Astrocyte (in vitro differentiated cells and primary cell): ENCODE data around the gene CEND1.

Experiments
- EZH2 ChIP-seq: IDR thresholded peaks from 2 replicates; pipeline ENCODE4 v1.6.1; 2012; ENCODE audit warnings: mild to moderate bottlenecking, low read length, inconsistent platforms; ENCODE audit not compliant: insufficient read depth
- TF ChIP-seq, protein P1 (sequence below): IDR thresholded peaks from 2 replicates; pipeline ENCODE4 v1.5.1; 2011; ENCODE audit warnings: low read depth, mild to moderate bottlenecking, inconsistent platforms, low read length, moderate library complexity; ENCODE audit not compliant: insufficient read depth

DNA sequence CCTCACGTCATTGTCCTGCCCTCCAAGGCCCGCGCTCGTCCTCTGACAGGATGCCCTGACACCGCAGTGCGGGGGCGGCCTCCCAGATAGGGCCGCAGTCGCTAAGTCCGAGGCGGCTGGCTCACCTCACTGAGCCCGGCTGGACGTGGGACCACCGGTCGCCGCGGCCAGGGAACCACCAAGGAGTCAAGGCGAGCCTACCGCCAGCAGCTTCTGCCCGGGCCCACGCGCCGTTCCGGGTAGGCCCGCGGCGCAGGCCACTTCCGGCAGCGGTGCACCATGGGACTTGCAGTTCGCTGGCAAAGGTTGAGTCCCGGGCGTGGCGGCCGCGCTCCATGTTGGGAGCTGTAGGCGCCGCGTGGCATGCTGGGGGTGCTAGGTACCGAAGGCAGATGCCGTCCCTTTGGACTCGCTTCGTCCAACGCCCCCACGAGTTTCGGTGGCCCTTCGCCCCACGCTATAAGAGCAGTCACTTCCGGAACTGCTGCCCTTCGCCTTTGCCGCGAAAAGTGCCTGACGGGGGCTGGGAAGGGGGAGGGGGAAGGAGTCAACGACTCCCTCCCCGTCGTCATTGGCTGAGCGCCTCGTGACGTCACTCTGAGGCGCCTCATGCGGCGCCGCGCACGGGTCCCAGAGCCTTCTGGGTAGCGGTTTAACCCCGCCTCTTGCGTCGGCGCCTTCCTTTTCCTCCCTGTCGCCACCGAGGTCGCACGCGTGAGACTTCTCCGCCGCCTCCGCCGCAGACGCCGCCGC lies 19.6 kb upstream of the CEND1 start, which contains the start of gene RPLP2:
- TF ChIP-seq, protein P1, sequence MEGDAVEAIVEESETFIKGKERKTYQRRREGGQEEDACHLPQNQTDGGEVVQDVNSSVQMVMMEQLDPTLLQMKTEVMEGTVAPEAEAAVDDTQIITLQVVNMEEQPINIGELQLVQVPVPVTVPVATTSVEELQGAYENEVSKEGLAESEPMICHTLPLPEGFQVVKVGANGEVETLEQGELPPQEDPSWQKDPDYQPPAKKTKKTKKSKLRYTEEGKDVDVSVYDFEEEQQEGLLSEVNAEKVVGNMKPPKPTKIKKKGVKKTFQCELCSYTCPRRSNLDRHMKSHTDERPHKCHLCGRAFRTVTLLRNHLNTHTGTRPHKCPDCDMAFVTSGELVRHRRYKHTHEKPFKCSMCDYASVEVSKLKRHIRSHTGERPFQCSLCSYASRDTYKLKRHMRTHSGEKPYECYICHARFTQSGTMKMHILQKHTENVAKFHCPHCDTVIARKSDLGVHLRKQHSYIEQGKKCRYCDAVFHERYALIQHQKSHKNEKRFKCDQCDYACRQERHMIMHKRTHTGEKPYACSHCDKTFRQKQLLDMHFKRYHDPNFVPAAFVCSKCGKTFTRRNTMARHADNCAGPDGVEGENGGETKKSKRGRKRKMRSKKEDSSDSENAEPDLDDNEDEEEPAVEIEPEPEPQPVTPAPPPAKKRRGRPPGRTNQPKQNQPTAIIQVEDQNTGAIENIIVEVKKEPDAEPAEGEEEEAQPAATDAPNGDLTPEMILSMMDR = no peak
- TF ChIP-seq EZH2 = no peak
